Right lung (tissue), 5 donors: ENCODE data around the gene FOXJ3. TPM values are rescaled to one million over a fixed set of nuclear protein-coding genes. Genes with fewer than 3 reads are reported as not detected.

ENCODE experiments used
- DNase-seq, 2 donors: peaks; one replicate each; pipeline ENCODE4 v3.0.0-alpha.2; 2013
- polyA plus RNA-seq, 5 donors: library from polyadenylated mRNA; unstranded; fragments of 120-200 nt; gene quantifications; one replicate each; pipeline versions ENCODE4 v1.2.1 to v1.2.3, GENCODE V29; 2013; ENCODE audit warnings: inconsistent platforms in 1 of 5, low replicate concordance in 1 of 5; ENCODE audit not compliant: insufficient read length in 5 of 5, insufficient read depth in 1 of 5

The FOXJ3 gene
- polyA plus RNA-seq, 5 donors: 45.0 to 69.4 (median 54.6) TPM

GRCh38 chr1:42335809-42336518, 929 bp upstream of the FOXJ3 start:
- DNase-seq: peak in 1 of 2 donors; percentile 51

DNA sequence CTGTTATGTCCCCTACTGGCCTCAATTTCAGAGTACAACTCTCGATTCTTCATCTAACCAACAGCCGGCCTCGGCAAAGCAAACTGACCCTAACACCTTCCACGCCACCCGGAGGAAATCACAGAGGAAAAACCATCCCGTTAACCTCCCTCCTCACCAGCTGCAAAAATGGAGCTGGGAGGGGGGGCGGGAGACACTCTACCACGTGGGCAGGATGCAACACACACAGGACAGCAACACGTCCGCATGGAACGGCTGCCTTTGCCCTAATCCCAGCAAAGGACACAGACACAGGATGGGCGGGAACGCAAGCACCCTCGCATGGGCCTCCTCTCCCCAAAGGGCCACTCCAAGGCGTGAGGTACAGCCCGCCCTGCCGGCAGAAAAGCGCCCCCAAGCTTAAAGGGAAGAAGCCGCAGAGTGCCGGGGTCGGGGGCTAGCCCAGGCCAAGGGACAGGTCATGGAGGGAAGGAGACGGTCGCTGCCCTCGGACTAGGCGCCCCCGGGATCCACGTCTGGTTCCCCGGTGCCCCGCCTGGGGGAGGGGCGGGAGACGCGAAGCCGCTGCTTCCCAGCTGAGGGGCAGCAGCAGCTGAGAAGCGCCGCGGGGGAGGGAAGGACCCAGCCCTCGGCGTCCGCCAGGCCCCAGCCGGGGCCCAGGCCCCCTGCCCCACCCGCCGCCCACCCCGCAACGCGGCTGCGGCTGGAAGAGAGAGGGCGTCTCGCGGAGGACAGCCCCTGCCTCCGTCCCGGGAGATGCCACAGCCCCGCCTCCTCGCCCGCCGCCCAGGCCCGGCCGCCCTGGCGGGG, 590 bp downstream of the FOXJ3 start:
- DNase-seq: peak in 1 of 2 donors; percentile 45

DNA sequence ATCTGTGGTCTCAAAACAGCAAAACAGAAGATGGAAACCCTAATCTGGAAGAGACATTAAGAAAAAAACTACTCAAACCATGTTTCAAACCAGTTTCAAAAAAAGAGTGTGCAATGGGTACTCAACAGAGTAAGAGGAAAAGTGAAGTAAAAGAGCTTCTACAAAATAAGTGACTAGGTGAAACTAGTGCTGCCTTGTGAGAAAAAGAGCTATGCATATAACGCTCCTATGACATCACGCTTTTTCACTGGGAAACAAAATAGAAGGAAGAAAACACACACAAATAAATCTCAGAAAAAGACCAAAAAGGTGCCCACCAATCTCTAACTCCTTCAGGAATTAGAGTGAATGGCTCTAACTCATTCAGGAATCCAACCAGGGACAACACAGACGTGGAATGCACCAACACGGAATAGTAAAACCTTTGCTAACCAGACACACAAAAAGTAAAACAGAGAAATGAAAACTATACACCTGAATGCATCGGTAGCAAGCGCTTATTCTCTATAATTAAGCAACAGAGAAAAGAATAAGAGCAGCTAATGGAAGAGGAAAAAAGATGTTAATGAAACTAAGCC, 1.3 kb downstream of the FOXJ3 start:
- DNase-seq: no peak

DNA sequence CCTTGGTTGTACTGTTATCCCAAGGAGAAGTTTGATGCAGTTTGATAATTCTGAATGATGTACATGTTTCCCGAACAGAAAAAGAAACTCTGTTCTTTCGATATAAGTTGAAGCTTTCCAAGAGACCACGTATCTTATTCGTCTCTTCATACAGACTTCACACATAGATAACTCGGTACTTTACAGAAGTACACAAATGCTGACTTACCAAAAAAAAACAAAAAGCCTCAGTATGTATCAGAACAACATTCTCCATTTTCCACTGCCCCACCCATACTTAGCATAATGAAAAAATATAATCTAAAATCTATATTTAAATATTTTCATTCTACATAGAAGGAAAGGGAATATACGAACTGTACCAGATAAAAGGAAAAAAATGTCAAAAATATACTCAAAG, 2.2 kb downstream of the FOXJ3 start:
- DNase-seq: no peak

- no peak for DNase-seq
Measured at GRCh38 chr1:42330215-42330614, 4.8 kb downstream of the FOXJ3 start.

DNA sequence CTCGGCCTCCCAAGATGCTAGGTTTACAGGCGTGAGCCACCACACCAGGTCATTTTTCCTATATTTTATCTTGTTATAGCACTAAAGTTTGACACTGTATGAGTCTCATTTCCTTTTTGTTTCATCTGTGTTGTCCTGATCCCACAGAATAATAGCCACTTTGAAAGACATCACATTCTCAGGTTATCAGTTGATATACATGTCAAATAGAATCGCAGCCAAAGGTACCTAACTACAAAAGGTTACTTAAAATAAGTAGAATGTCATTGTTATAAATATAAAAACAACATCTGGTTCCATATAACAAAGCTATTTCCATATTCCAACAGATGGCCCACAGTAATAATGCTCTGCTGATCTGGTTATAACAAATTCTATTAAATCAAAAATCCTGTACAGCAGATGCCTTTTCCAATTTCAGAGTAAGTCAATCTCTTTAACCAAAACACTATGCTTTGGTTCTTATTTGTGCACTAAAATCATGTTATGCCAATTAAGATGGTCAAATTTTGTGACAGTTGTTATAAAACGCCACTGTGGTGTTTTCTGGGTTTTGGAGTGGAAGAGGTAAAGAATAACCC, 6.0 kb downstream of the FOXJ3 start:
- DNase-seq: no peak

DNA sequence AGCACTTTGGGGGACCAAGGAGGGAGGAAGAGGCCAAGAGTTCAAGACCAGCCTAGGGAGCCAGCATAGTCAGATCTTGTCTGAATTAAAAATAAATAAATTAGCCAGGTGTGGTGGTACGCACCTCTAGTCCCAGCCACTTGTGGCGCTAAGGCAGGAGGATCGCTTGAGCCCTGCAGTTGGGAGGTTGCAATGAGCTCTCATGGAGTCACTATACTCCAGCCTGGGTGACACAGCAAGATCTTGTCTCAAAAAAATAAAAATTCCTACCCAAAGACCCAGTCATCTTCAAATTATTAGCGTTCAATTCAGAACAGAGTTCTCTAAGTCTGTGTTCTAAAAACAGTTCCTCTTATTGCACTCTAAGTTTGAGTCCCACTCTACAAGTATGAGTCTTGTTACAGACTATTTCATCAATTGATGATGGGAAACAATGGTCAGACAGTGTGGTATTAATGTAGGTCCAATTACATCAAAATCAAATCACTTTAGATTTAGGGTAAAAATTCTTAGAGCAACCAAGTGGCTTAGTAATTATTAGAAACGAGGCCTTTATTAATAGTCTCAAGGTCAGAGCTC, 6.9 kb downstream of the FOXJ3 start:
- DNase-seq: no peak

DNA sequence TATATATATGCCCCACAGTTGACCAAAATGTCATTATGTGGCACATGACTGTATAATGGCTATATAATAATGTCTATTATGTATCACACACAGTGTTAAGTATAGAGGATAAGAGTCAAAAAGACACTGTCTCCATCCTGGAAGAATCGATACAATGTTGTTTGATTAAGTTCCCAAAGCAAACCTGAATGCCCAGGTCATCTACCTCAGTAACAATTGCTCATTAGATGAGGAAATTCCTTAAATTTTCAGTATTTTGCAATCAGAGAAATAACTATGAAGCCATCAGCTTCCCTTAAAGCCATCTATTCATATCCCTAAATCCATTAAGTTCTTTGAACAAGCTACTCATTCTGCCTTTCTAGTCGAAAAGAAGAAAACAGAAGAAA, 10.0 kb downstream of the FOXJ3 start:
- no peak for DNase-seq

DNA sequence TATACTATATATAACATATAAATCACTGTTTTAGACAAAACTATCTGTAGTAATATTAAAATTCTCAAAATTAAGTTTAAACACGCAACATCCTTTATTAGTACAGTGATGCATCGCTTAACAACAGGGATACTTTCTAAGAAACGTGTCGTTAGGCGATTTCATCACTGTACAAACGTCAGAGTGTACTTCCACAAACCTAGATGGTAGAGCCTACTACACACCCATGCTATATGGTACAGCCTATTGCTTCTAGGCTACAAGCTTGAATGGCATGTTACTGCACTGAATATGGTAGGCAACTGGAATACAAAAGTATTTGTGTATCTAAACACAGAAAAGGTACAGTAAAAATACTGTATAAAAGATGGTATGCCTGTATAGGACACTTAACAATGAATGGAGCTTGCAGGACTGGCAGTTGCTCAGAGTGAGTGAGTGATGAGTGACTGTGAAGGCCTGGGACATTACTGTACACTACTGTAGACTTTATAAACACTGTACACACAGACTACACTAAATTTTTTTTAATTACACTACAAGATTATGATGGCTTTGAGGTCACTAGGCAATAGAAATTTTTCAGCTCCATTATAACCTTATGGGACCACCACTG, 10.5 kb downstream of the FOXJ3 start:
- no peak for DNase-seq

DNA sequence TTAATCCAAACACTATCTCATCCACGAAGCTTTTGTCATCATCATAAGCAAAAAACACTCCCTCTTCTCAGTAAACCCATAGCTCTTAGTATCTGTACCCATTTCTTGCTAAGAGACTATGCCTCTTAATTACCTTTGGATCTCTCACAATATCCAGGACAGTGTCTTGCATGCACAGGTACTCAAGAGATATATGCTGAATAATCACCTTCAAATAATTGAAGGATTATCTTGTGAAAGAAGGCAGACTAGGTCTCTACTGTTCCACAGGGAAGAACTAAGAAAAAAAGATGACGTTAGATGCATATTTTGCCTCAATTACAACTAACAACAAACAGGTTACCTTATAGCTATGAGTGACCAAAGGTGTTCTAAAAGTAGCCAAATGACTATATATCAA, 11.5 kb downstream of the FOXJ3 start:
- DNase-seq: no peak

DNA sequence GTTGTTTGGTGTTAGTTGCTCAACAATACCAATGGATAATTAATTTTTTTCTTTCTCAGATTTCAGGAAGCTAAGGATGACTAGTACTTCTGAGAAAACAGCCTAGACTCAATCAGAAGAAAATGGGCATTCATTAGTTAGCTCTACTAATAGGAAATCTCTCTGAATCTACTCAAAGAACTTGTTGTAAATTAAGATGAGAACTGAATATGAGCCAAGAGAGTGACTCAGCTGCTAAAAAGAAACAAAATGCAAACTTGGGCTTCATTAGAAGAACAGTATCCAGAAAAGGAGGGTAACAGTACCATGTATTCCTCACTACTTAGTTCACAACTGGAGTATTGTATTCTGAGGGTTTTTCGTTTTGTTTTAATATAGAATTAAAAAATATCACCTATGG, 12.5 kb downstream of the FOXJ3 start:
- no peak for DNase-seq

GRCh38 chr1:42321731-42322130, 13.3 kb downstream of the FOXJ3 start:
- no peak for DNase-seq

DNA sequence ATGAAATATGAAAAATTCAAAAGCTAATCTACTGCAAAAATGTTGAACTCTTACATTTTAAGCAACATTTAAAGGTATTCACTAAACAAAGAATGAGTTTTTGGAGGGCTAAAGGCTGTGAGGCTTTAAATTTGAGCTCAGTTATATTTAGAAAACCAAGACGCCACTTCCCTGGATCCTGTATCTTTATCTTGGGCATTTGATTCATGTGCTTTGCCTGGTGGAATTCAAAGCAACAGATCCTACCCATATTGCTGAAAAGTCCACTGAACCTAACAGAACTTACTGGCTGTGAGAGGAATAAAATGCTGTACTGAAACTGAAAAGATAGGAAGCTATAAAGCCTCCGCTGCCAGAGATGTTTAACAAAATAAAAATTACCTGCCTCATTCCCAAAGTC, 14.3 kb downstream of the FOXJ3 start:
- DNase-seq: no peak

DNA sequence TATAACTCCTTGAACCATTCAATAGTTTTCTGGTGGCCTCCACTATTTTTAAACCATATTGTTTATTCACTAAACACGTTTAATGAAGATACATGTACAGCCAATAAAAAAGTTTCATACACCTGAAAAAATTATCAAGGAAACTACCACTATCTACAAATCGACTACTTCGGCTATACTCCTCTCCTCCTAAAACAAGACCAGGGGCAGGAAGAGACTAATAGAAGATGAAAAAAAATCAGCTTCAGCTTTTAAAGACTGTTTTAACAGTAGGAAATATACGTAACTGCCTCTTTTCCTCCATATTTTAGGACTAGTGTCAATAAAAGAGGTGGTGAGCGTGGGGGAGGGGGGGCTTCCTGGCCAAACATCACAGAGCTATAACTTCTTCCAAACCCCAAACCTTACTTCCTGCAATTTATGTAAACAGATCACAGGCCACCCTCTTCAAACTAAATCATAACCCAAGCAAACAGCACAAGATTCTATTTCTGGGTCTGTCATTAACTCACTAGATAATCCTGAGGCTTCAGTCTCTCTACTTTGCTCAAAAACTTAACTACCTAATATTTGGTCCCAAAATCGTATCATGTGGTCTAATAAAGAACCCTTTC, 15.1 kb downstream of the FOXJ3 start:
- DNase-seq: no peak

- DNase-seq: peak in 1 of 2 donors; percentile 35
Measured at GRCh38 chr1:42319128-42319851, 15.7 kb downstream of the FOXJ3 start.

DNA sequence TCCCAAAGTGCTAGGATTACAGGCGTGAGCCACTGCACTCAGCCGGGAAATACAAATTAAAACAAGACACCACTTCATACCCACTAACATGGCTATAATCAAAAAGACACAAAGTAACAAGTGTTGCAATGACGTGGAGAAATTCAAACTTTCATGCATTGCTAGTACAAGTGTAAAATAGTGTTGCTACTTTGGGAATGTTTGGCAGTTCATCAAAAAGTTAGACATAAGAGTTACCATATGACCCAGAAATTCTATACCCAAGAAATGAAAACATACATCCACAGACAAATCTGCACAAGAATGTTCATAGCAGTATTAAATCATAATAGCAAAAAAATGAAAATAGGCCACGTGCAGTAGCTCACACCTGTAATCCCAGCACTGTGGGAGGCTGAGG, 16.4 kb downstream of the FOXJ3 start:
- no peak for DNase-seq

- no peak for DNase-seq
Measured at GRCh38 chr1:42317308-42317707, 17.7 kb downstream of the FOXJ3 start.

- no peak for DNase-seq
Measured at GRCh38 chr1:42316292-42316691, 18.7 kb downstream of the FOXJ3 start.

DNA sequence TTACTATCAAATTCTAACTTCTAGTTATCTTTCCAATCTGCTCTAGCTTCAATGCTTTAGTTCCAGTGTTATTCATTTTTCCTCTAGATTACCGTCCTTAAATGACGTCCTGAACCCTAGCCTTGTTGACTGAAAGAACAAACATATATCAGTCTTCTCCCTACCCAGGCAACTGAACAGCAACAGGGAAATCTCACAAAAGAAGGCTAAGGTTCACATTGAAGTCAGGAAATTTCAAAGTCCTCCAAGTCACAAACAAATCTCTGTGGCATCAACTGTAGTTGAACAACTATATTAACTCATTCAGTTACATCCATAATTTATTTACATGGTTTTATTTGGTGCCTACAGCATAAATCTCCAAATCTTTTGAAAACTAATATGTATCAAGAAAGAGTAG, 19.5 kb downstream of the FOXJ3 start:
- DNase-seq: no peak

DNA sequence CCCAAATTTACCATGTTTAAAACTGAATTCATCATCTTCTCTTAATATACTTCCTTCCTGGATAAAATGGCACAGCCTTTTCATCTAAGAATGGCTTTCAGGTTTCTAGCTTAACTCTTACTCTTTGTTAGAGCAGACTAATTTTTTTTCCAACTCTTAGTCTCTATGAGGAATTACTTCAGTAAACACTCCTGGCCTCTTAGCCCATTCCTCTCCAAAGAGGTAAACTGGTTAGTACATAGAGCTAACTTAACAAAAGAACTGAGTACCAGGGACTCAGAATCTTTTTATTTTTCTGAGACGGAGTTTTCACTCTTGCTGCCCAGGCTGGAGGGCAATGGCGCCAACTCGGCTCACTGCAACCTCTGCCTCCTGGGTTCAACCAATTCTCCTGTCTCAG, 21.1 kb downstream of the FOXJ3 start:
- DNase-seq: no peak
